GM21576 (cell line): Measurements from ENCODE around the gene DGCR2.
"Not testable (repeated sequence)": the region's sequence is repeated elsewhere in the genome, so short reads cannot be mapped to it uniquely, and the experiment has no call there.

Experiments used
- ATAC-seq: cut with Tn5 transposase; IDR thresholded peaks from one replicate; pipeline ENCODE4 v1.9.1; 2021; ENCODE audit warnings: mild to moderate bottlenecking, moderate library complexity; ENCODE audit not compliant: unreplicated experiment

DGCR2 gene

DNA sequence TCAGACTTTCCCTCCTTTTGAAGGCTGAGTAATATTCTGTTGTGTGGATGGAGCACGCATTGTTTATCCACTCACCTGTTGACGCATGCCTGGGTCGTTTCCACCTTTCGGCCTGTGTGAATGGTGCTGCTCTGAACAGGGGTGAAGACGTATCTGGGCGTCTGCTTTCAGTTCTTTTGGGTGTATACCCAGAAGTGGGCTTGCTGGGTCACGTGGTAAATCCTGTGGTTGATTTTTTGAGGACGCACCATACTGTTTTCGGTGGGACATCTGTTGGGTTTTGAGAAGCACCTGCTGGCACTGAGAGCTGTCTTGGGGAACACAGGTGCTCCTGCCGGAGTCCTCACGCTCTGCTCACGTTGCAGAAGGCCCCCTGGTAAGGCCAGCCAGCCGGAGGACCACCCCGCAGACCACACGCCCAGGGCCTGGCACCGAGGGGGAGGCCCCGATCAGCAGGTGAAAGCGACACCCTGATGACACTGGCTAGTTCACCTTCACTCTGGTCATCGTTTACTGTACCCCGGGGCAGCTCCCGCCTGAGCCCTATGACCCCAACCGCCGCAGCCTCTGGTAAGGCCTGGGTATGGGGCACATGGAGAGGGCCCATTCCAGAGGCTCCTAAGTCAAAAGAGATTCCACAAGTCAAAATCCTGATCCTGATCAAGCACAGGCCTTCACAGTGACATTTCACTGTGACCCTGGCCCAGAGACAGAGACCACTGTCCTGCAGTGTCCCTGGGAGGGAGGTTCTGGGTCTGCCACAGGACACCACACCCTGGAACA, 131.7 kb downstream of the DGCR2 start:
- no peak for ATAC-seq

DNA sequence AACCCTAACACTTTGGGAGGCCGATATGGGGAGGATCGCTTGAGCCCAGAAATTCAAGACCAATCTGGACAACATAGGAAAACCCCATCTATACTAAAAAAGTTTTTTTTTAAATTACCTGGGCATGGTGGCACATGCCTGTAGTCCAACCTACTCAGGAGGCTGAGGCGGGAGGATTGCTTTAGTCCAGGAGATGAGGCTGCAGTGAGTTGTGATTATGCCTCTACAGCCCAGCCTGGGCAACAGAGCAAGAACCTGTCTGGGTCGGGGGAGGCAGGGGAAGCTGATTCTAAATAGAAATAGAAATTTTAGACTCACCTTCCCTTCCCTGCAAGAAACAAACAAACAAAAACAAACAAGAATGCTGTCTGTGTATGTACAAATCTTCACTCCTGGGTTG, 133.3 kb downstream of the DGCR2 start:
- ATAC-seq: no peak

DNA sequence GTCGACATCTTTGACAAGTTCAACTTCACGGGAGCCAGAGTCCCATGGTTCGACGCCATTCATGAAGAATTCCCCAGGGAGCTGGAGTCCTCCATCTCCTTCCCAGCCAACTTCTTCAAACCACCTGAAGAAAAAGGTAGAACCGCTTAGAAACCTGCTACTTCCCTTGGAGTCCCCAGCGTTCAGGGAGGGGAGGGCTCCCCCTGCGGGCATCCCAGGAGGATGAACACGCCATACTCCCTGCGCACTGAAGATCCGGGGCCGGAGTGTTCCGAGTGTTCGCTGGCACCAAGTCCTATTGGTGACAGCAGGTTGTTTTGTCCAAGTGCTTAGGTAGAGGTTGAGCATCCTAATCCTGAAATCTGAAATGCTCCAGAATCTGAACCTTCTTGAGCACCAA, 134.4 kb downstream of the DGCR2 start:
- no peak for ATAC-seq

DNA sequence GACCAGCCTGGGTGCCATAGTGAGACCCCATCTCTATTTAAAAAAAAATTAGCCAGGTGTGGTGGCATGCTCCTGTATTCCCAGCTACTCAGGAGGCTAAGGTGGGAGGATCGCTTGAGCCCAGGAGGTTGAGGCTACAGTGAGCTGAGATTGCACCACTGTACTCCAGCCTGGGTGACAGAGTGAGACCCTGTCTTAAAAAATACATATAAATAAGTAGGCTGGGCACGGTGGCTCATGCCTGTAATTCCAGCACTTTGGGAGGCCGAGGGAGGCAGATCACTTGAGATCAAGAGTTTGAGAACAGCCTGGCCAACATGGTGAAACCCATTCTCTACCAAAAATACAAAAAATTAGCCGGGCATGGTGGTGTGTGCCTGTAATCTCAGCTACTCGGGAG, 135.1 kb downstream of the DGCR2 start:
- ATAC-seq: not testable (repeated sequence)
